Measurements from ENCODE around the gene TMEM150B.

TMEM150B gene

GRCh38 chr19:55347442-55348009, 22.4 kb upstream of the TMEM150B start:
- no peak overlapping the region for H3K4me3 ChIP-seq (ENCODE audit: low read length)
- no peak for DNase-seq (ENCODE audit: low read depth)
- no peak for TF ChIP-seq CTCF (conservative IDR thresholded peaks at IDR 0.05; ENCODE audit: low read length)

- TF ChIP-seq CTCF (conservative IDR thresholded peaks at IDR 0.05; ENCODE audit: low read length): no peak
- no peak for DNase-seq (ENCODE audit: low read depth)
- H3K4me3 ChIP-seq (ENCODE audit: low read length): no peak overlapping the region
Observed at GRCh38 chr19:55346725-55347441, 21.7 kb upstream of the TMEM150B start.

- DNase-seq (ENCODE audit: low read depth): no peak
- no peak for TF ChIP-seq CTCF (conservative IDR thresholded peaks at IDR 0.05; ENCODE audit: low read length)
- no peak overlapping the region for H3K4me3 ChIP-seq (ENCODE audit: low read length)
Observed at GRCh38 chr19:55345818-55346724, 20.9 kb upstream of the TMEM150B start.

- DNase-seq (ENCODE audit: low read depth): no peak
- no peak overlapping the region for H3K4me3 ChIP-seq (ENCODE audit: low read length)
- TF ChIP-seq CTCF (conservative IDR thresholded peaks at IDR 0.05; ENCODE audit: low read length): no peak
Observed at GRCh38 chr19:55345101-55345817, 20.1 kb upstream of the TMEM150B start.

- no peak for DNase-seq (ENCODE audit: low read depth)
- no peak overlapping the region for H3K4me3 ChIP-seq (ENCODE audit: low read length)
- no peak for TF ChIP-seq CTCF (conservative IDR thresholded peaks at IDR 0.05; ENCODE audit: low read length)
Observed at GRCh38 chr19:55344444-55344843, 19.3 kb upstream of the TMEM150B start.

GRCh38 chr19:55341595-55342531, 16.7 kb upstream of the TMEM150B start:
- H3K4me3 ChIP-seq (ENCODE audit: low read length): peak overlapping the region; percentile 81; the same call in 1 of the 2 replicates
- no peak for DNase-seq (ENCODE audit: low read depth)
- TF ChIP-seq CTCF (conservative IDR thresholded peaks at IDR 0.05; ENCODE audit: low read length): no peak
